Ovary (tissue), 9 donors: Measurements from ENCODE around the gene SFT2D2. TPM values are rescaled to one million over a fixed set of nuclear protein-coding genes. Genes with fewer than 3 reads are reported as not detected.

Experiments
- DNase-seq, 5 donors: peaks; one replicate each; pipeline ENCODE4 v3.0.0-alpha.2; 2019 to 2020
- H3K27ac ChIP-seq, 2 donors: fragments of 200-600 bp; one replicate each; pipeline versions ENCODE4 v1.5.1 to v1.8.0; 2019 to 2022
- H3K27me3 ChIP-seq: fragments of 200-600 bp; one replicate; pipeline ENCODE4 v1.8.0; 2022
- H3K36me3 ChIP-seq: fragments of 200-600 bp; sonication (generic); one replicate; pipeline ENCODE4 v1.5.1; 2019
- H3K4me1 ChIP-seq: one replicate; pipeline ENCODE4 v1.8.1; 2013; ENCODE audit warnings: mild to moderate bottlenecking, moderate library complexity; ENCODE audit not compliant: insufficient read depth
- H3K4me3 ChIP-seq: fragments of 200-600 bp; sonication (generic); one replicate; pipeline ENCODE4 v1.5.1; 2017
- H3K9me3 ChIP-seq, 2 donors: fragments of 200-600 bp in 1 of 2; sonication (generic) in 1 of 2; one replicate each; pipeline versions ENCODE4 v1.5.1 to v1.8.1; 2013 to 2019; ENCODE audit warnings: mild to moderate bottlenecking in 1 of 2, moderate library complexity in 1 of 2
- EP300 ChIP-seq: sonication (generic); formaldehyde crosslinking; IDR thresholded peaks from one replicate; pipeline ENCODE4 v1.6.1; 2017; ENCODE audit warnings: antibody characterized with exemption
- POLR2A ChIP-seq: fragments of 450-650 bp; IDR thresholded peaks from one replicate; pipeline ENCODE4 v1.6.1; 2017; ENCODE audit warnings: antibody characterized with exemption, mild to moderate bottlenecking, moderate library complexity
- WGBS, 3 donors: extraction: QIAGEN DNeasy Blood & Tissue Kit in 1 of 3; methylation state at CpG; one replicate each; pipeline versions ENCODE4 v1.1.5 to v1.1.7; 2013 to 2017; 5-methylcytosine and 5-hydroxymethylcytosine counted together
- intact Hi-C, 4 donors: fragments of 100-400 bp; cut with DNase I; formaldehyde crosslinking; loops; one replicate each; pipeline versions ENCODE4 v1.11.0 to v1.15.1; 2022 to 2023
- polyA plus RNA-seq, 2 donors: library from polyadenylated mRNA; stranded (reverse); fragments of 200-250 nt in 1 of 2; fragments of 350-450 nt in 1 of 2; fragmentation: Illumina TruSeq in 1 of 2; extraction: RNeasy Lipid Tissue Mini Kit (QIAGEN cat#74804) in 1 of 2; gene quantifications; one replicate each; pipeline ENCODE4 v1.2.3, GENCODE V29; 2013 to 2014
- total RNA-seq, 7 donors: library from RNA; depleted of rRNA in 2 of 7; stranded (reverse); fragments of >200 nt in 2 of 7; fragmentation: NEBNext Ultra II Directional in 3 of 7; extraction: Animal tissue kit (Norgen Biotek cat#: 25700) in 3 of 7; gene quantifications; one replicate each; pipeline versions ENCODE4 v1.1.0 to v1.2.4, GENCODE V29; 2016 to 2023
- TF ChIP-seq, protein P1 (sequence below), 3 donors: fragments of 450-650 bp in 2 of 3; fragments of 200-600 bp in 1 of 3; IDR thresholded peaks; one replicate each; pipeline versions ENCODE4 v1.5.1 to v1.8.0; 2016 to 2022; ENCODE audit warnings: antibody characterized with exemption in 3 of 3, mild to moderate bottlenecking in 1 of 3
- donor health status: DM: no; HTN: no; CAD: no; lungs with moderate emphysema.
- donor health status: DM: no; HTN: no; CAD: no.
- donor health status: Bipolar disorder and iron deficiency.
- donor health status: DM: yes; HTN: yes; CAD: no.
- donor health status: DM: no; HTN: no; CAD: no.
- donor health status: DM: yes; HTN: yes; CAD: no.

The SFT2D2 gene
- total and polyA plus RNA-seq, 9 donors: 12.6 to 102 (median 68.2) TPM

DNA sequence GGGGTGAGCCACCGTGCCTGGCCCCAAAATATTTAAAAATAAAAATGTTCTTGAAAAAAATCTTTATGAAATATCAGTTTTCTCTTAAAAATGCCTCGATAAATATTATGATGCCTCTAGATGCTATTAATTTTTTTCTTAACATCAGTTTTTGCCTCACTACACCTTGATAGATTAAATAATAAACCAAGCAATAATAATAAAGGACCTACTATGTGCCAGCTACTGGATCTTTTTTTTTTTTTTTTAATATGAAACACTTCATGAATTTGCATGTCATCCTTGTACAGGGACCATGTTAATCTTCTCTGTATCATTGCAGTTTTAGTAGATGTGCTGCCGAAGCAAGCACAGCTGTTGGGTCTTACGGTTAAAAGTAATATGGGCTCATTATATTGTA, 37.3 kb downstream of the SFT2D2 start:
- intact Hi-C loops: no loop called here

DNA sequence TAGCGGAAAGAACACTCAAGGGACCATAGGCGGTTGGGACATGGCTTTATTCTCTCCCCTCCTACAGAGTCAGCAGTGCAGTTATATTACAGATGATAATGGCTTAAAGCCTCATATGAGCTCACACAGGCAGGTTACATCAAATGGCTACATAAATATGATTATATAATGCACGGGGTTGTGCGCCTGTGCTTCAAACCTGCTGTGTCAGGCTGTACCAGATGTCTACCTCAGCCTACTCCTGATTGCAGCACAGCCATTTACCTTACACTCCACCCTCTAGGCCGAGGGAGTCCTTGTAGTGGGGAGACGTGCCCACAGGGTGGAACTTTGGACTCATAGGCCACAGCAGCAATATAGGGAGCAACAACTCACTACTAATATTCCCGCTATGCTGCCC, 38.5 kb downstream of the SFT2D2 start:
- Histone ChIP-seq H3K27ac (no peak overlapping the region), H3K36me3 (no peaks in the 10 kb centered on the region), H3K4me1 (peaks cover 8% of the 10 kb centered on the region), H3K27me3 (no peaks in the 10 kb centered on the region), H3K9me3 (no peaks in the 10 kb centered on the region), H3K4me3 (no peak overlapping the region)
- TF ChIP-seq EP300: no peak
- TF ChIP-seq, protein P1, sequence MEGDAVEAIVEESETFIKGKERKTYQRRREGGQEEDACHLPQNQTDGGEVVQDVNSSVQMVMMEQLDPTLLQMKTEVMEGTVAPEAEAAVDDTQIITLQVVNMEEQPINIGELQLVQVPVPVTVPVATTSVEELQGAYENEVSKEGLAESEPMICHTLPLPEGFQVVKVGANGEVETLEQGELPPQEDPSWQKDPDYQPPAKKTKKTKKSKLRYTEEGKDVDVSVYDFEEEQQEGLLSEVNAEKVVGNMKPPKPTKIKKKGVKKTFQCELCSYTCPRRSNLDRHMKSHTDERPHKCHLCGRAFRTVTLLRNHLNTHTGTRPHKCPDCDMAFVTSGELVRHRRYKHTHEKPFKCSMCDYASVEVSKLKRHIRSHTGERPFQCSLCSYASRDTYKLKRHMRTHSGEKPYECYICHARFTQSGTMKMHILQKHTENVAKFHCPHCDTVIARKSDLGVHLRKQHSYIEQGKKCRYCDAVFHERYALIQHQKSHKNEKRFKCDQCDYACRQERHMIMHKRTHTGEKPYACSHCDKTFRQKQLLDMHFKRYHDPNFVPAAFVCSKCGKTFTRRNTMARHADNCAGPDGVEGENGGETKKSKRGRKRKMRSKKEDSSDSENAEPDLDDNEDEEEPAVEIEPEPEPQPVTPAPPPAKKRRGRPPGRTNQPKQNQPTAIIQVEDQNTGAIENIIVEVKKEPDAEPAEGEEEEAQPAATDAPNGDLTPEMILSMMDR (IDR thresholded peaks at IDR 0.05): no peak
- no peak for TF ChIP-seq POLR2A
- no peak for DNase-seq
- intact Hi-C loops: no loop called here
- 97 to 98% (median 97%) methylated on average over 7 of the region's 7 CpGs for WGBS, 3 donors

More for the DNA sequence above, 37.3 kb downstream of the SFT2D2 start:
- no peaks in the 10 kb centered on the region for H3K27me3 ChIP-seq
- no peaks in the 10 kb centered on the region for H3K36me3 ChIP-seq
- no peaks in the 10 kb centered on the region for H3K9me3 ChIP-seq
- peaks cover 8% of the 10 kb centered on the region for H3K4me1 ChIP-seq
- H3K4me3 ChIP-seq: no peak overlapping the region
- no peak overlapping the region for H3K27ac ChIP-seq
- no peak for DNase-seq
- TF ChIP-seq POLR2A (no peak), EP300 (no peak)
- TF ChIP-seq, protein P1 (IDR thresholded peaks at IDR 0.05): no peak
- 57 to 76% (median 62%) methylated on average over 4 of the region's 4 CpGs for WGBS, 3 donors

DNA sequence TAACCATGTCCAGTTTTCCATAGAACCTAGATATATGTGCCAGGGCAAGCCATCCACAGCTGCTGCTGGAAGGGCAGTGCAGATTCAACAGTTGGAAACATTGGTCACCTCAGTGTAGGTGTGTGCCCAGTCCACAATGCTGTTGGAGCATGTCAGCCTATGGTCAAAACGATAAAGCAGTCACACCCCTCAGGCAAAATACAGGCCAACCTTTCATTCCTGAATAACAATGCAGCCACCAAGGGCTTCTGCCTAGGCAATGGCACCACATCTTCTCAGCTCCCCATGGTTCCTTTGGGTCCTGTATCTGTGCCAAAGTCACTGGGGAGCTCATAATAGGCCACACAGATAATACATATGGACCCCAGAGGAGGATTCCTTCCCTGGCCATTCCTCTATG, 39.8 kb downstream of the SFT2D2 start:
- 94 to 100% (median 100%) methylated on average over 1 of the region's 1 CpG for WGBS, 3 donors
- no peak for TF ChIP-seq EP300
- TF ChIP-seq POLR2A: no peak
- TF ChIP-seq, protein P1 (IDR thresholded peaks at IDR 0.05): no peak
- H3K4me1 ChIP-seq: peaks cover 8% of the 10 kb centered on the region
- H3K36me3 ChIP-seq: no peaks in the 10 kb centered on the region
- no peaks in the 10 kb centered on the region for H3K9me3 ChIP-seq
- H3K27me3 ChIP-seq: no peaks in the 10 kb centered on the region
- no peak overlapping the region for H3K27ac ChIP-seq
- intact Hi-C loops: no loop called here
- H3K4me3 ChIP-seq: no peak overlapping the region
- no peak for DNase-seq

DNA sequence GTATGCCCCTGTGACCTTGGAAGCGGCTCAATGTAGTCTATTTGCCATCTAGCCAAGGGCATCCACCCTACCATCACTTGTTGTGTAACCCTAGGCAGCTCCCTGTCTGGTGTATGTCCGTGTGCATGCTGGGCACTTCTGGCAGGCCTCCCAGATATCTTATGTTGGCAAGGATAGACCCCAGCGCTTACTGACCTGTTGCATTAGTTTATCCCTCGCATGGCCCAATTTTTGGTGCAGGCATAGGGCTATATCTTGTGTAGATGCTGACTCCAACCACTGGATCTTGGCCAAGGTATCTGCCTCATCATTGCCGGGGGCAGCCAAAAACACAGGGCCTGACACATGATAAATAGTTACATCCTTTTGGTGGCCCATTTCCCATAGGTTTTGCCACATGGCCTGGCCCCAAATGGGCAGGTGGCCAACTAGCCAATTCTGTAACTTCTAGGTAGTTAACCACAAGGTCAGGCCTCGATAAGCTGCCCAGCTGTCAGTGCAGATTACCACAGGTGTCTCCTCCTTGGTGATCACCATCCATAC, 40.9 kb downstream of the SFT2D2 start:
- DNase-seq: no peak
- H3K27ac ChIP-seq: no peak overlapping the region
- peaks cover 5% of the 10 kb centered on the region for H3K4me1 ChIP-seq
- TF ChIP-seq, protein P1 (IDR thresholded peaks at IDR 0.05): no peak
- TF ChIP-seq EP300 (no peak), POLR2A (no peak)
- H3K9me3 ChIP-seq: no peaks in the 10 kb centered on the region
- WGBS, 3 donors: 69 to 89% (median 79%) methylated on average over 6 of the region's 6 CpGs
- intact Hi-C loops: no loop called here
- H3K4me3 ChIP-seq: no peak overlapping the region
- H3K27me3 ChIP-seq: no peaks in the 10 kb centered on the region
- no peaks in the 10 kb centered on the region for H3K36me3 ChIP-seq
